Upper lobe of left lung (tissue), 6 donors: Measurements from ENCODE around the gene SPCS1. TPM values are rescaled to one million over a fixed set of nuclear protein-coding genes. Genes with fewer than 3 reads are reported as not detected.

Source experiments
- ATAC-seq, 2 donors: fragments of 200-7000 bp; cut with Tn5 transposase; one replicate each; pipeline ENCODE4 v1.9.1; 2022; ENCODE audit warnings: mild to moderate bottlenecking in 2 of 2, moderate library complexity in 2 of 2; ENCODE audit not compliant: low FRiP score in 2 of 2
- DNase-seq, 2 donors: peaks; one replicate each; pipeline ENCODE4 v3.0.0-alpha.2; 2019 to 2020
- H3K27ac ChIP-seq, 4 donors: fragments of 200-600 bp; sonication (generic); one replicate each; pipeline ENCODE4 v1.5.1; 2016 to 2019
- H3K27me3 ChIP-seq, 4 donors: fragments of 200-600 bp; sonication (generic); one replicate each; pipeline ENCODE4 v1.5.1; 2017 to 2019
- H3K36me3 ChIP-seq, 4 donors: fragments of 200-600 bp; sonication (generic); one replicate each; pipeline ENCODE4 v1.5.1; 2016 to 2019
- H3K4me1 ChIP-seq, 4 donors: fragments of 200-600 bp; sonication (generic); one replicate each; pipeline ENCODE4 v1.5.1; 2018 to 2019
- H3K4me3 ChIP-seq, 4 donors: fragments of 200-600 bp; sonication (generic); one replicate each; pipeline ENCODE4 v1.5.1; 2017 to 2019; ENCODE audit warnings: mild to moderate bottlenecking in 2 of 4, moderate library complexity in 1 of 4
- H3K9me3 ChIP-seq, 4 donors: fragments of 200-600 bp; sonication (generic); one replicate each; pipeline ENCODE4 v1.5.1; 2018 to 2019
- CTCF ChIP-seq, 6 experiments: fragments of 450-650 bp in 4 of 6; fragments of 200-600 bp in 2 of 6; sonication (generic) in 2 of 6; IDR thresholded peaks; one replicate each; pipeline ENCODE4 v1.5.1; 2016 to 2019; ENCODE audit warnings: antibody characterized with exemption in 6 of 6
- EP300 ChIP-seq, 4 donors: sonication (generic); formaldehyde crosslinking; IDR thresholded peaks; one replicate each; pipeline ENCODE4 v1.5.1; 2017; ENCODE audit warnings: antibody characterized with exemption in 4 of 4, control low read depth in 2 of 4
- POLR2A ChIP-seq, 4 donors: fragments of 450-650 bp; IDR thresholded peaks; one replicate each; pipeline ENCODE4 v1.5.1; 2016 to 2017; ENCODE audit warnings: antibody characterized with exemption in 4 of 4, mild to moderate bottlenecking in 2 of 4
- POLR2AphosphoS5 ChIP-seq, 2 donors: sonication (generic); formaldehyde crosslinking; IDR thresholded peaks; one replicate each; pipeline ENCODE4 v1.5.1; 2017; ENCODE audit warnings: antibody characterized with exemption in 2 of 2
- WGBS, 2 donors: methylation state at CpG; one replicate each; pipeline ENCODE4 v1.1.5; 2017 to 2018; 5-methylcytosine and 5-hydroxymethylcytosine counted together
- total RNA-seq, 6 donors: library from RNA; depleted of rRNA in 4 of 6; stranded (reverse); fragments of >200 nt in 4 of 6; gene quantifications; one replicate each; pipeline versions ENCODE4 v1.1.0 to v1.2.1, GENCODE V29; 2016 to 2021
- donor health status: DM: no; HTN: no; CAD: no; lungs with moderate emphysema.
- donor health status: DM: no; HTN: yes; CAD: no; lungs with severe emphysema.

SPCS1 gene
- total RNA-seq, 6 donors from 2014 or later = 13.6 to 92.4 (median 77.6) TPM

GRCh38 chr3:52693071-52693470, 12.8 kb upstream of the SPCS1 start:
- TF ChIP-seq POLR2A (IDR thresholded peaks at IDR 0.05) (no peak), POLR2AphosphoS5 (IDR thresholded peaks at IDR 0.05) (no peak), EP300 (IDR thresholded peaks at IDR 0.05) (no peak), CTCF (IDR thresholded peaks at IDR 0.05) (no peak)
- H3K4me1 ChIP-seq = no peaks in the 10 kb centered on the region
- ATAC-seq = no peak
- peaks cover 55 to 98% (median 92%) of the 10 kb centered on the region in 4 donors for H3K36me3 ChIP-seq
- no peak for DNase-seq
- no peak overlapping the region for H3K4me3 ChIP-seq
- no peak overlapping the region for H3K27ac ChIP-seq
- no peaks in the 10 kb centered on the region for H3K27me3 ChIP-seq
- H3K9me3 ChIP-seq = no peaks in the 10 kb centered on the region

GRCh38 chr3:52694528-52695189, 11.2 kb upstream of the SPCS1 start:
- H3K4me3 ChIP-seq = no peak overlapping the region
- H3K9me3 ChIP-seq = no peaks in the 10 kb centered on the region
- 87 to 93% methylated on average over 7 of the region's 7 CpGs for WGBS, 2 donors
- TF ChIP-seq POLR2A (IDR thresholded peaks at IDR 0.05) = no peak
- TF ChIP-seq POLR2AphosphoS5 (IDR thresholded peaks at IDR 0.05) = no peak
- no peak for TF ChIP-seq CTCF (IDR thresholded peaks at IDR 0.05)
- no peak for TF ChIP-seq EP300 (IDR thresholded peaks at IDR 0.05)
- no peak for ATAC-seq
- H3K27ac ChIP-seq = no peak overlapping the region
- H3K27me3 ChIP-seq = no peaks in the 10 kb centered on the region
- peaks cover 42 to 98% (median 77%) of the 10 kb centered on the region in 4 donors for H3K36me3 ChIP-seq
- H3K4me1 ChIP-seq = no peaks in the 10 kb centered on the region
- no peak for DNase-seq

GRCh38 chr3:52695798-52696671, 9.9 kb upstream of the SPCS1 start:
- Histone ChIP-seq H3K4me1 (no peaks in the 10 kb centered on the region), H3K9me3 (no peaks in the 10 kb centered on the region), H3K4me3 (no peak overlapping the region), H3K27ac (no peak overlapping the region), H3K27me3 (no peaks in the 10 kb centered on the region), H3K36me3 (peaks cover 33 to 85% (median 64%) of the 10 kb centered on the region in 4 donors)
- no peak for ATAC-seq
- no peak for DNase-seq
- TF ChIP-seq EP300 (IDR thresholded peaks at IDR 0.05) = no peak
- no peak for TF ChIP-seq POLR2AphosphoS5 (IDR thresholded peaks at IDR 0.05)
- TF ChIP-seq POLR2A (IDR thresholded peaks at IDR 0.05) = no peak
- TF ChIP-seq CTCF (IDR thresholded peaks at IDR 0.05) = no peak
- 80 to 81% methylated on average over 4 of the region's 4 CpGs for WGBS, 2 donors

- Histone ChIP-seq H3K27ac (no peak overlapping the region), H3K4me1 (no peaks in the 10 kb centered on the region), H3K27me3 (no peaks in the 10 kb centered on the region), H3K36me3 (peaks cover 33 to 75% (median 55%) of the 10 kb centered on the region in 4 donors), H3K9me3 (no peaks in the 10 kb centered on the region), H3K4me3 (no peak overlapping the region)
- 73 to 82% methylated on average over 2 of the region's 2 CpGs for WGBS, 2 donors
- no peak for TF ChIP-seq CTCF (IDR thresholded peaks at IDR 0.05)
- no peak for TF ChIP-seq EP300 (IDR thresholded peaks at IDR 0.05)
- no peak for TF ChIP-seq POLR2AphosphoS5 (IDR thresholded peaks at IDR 0.05)
- TF ChIP-seq POLR2A (IDR thresholded peaks at IDR 0.05) = no peak
- no peak for DNase-seq
- no peak for ATAC-seq
These were observed 8.9 kb upstream of the SPCS1 start for GRCh38 chr3:52696830-52697631.
